Activated naive CD4-positive, alpha-beta T cell treated with anti-CD3 and anti-CD28 coated beads for 36 hours (primary cell): ENCODE measurements around the gene GSN. TPM values are rescaled to one million over a fixed set of nuclear protein-coding genes. Genes with fewer than 3 reads are reported as not detected.

Experiments used
- CTCF ChIA-PET: fragments of 350-600 bp; sonication (Branson Sonifier 250); formaldehyde crosslinking; loops from one replicate; lab custom pipeline; 2021; ENCODE audit warnings: antibody characterized with exemption; lab: Charles Lee
- DNase-seq: peaks from one replicate; pipeline ENCODE4 v3.0.0-alpha.2; 2020
- H3K27ac Mint-ChIP-seq: one replicate; pipeline ENCODE4 v1.8.0; 2021; ENCODE audit warnings: mild to moderate bottlenecking, mixed read lengths
- H3K27me3 Mint-ChIP-seq: one replicate; pipeline ENCODE4 v1.8.0; 2021; ENCODE audit warnings: low read depth, mixed read lengths
- H3K36me3 Mint-ChIP-seq: one replicate; pipeline ENCODE4 v1.8.0; 2021; ENCODE audit warnings: low read depth, mixed read lengths
- H3K4me1 Mint-ChIP-seq: one replicate; pipeline ENCODE4 v1.8.0; 2021; ENCODE audit warnings: low read depth, mixed read lengths
- H3K4me3 Mint-ChIP-seq: one replicate; pipeline ENCODE4 v1.8.0; 2021; ENCODE audit warnings: mild to moderate bottlenecking, moderate library complexity, mixed read lengths
- H3K9me3 Mint-ChIP-seq: one replicate; pipeline ENCODE4 v1.8.0; 2021; ENCODE audit warnings: mixed read lengths
- intact Hi-C: fragments of 100-400 bp; cut with micrococcal nuclease; formaldehyde crosslinking; loops from one replicate; pipeline ENCODE4 v1.15.1; 2023
- total RNA-seq, 2 experiments: library from RNA; stranded (reverse); gene quantifications; one replicate each; pipeline ENCODE4 v1.2.3, GENCODE V29; 2021

Gene GSN
- total RNA-seq, 2 experiments from 2014 or later, result 1.1 to 1.2 TPM

GRCh38 chr9:121266906-121267650, 884 bp upstream of the GSN start:
- Mint-ChIP-seq H3K27me3 (peaks cover 18% of the 10 kb centered on the region), H3K27ac (no peak overlapping the region), H3K36me3 (no peaks in the 10 kb centered on the region), H3K9me3 (no peaks in the 10 kb centered on the region), H3K4me1 (peaks cover 10% of the 10 kb centered on the region), H3K4me3 (peak overlapping the region; percentile 61)
- DNase-seq, result no peak
- CTCF ChIA-PET, result no interaction called here
- intact Hi-C loops, result no loop called here

DNA sequence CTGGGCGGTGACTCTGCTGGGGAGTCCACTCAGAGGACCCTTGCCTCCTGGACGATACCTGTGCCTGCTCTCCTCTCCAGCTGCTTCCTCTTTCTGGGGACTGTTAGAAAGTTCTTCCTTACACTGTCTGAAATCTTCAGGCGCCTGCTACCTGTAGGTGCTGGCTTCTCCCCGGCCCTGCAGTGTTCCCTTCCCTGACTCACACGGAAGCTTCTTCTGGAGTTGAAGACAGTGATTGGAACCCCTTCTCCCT, 562 bp downstream of the GSN start:
- Mint-ChIP-seq H3K27me3 (peaks cover 18% of the 10 kb centered on the region), H3K9me3 (no peaks in the 10 kb centered on the region), H3K27ac (no peak overlapping the region), H3K4me3 (peak overlapping the region; percentile 61), H3K36me3 (no peaks in the 10 kb centered on the region), H3K4me1 (peaks cover 10% of the 10 kb centered on the region)
- DNase-seq, result no peak
- CTCF ChIA-PET, result interaction anchor here (1.3 to 1.4 kb wide), 3 partner anchors 10 to 55 kb away, joined by 4 to 10 read pairs (median 6); no protein-coding TSS in a partner anchor
- intact Hi-C loops, result no loop called here

- Mint-ChIP-seq H3K27ac (no peak overlapping the region), H3K27me3 (peaks cover 18% of the 10 kb centered on the region), H3K36me3 (no peaks in the 10 kb centered on the region), H3K4me1 (peaks cover 10% of the 10 kb centered on the region), H3K4me3 (peak overlapping the region; percentile 61), H3K9me3 (no peaks in the 10 kb centered on the region)
- intact Hi-C loops, result no loop called here
- CTCF ChIA-PET, result interaction anchor here (1.3 to 2.9 kb wide), 5 partner anchors 9 to 56 kb away, joined by 3 to 11 read pairs (median 6); no protein-coding TSS in a partner anchor
- no peak for DNase-seq
Observed at GRCh38 chr9:121268851-121269641, 1.1 kb downstream of the GSN start.

DNA sequence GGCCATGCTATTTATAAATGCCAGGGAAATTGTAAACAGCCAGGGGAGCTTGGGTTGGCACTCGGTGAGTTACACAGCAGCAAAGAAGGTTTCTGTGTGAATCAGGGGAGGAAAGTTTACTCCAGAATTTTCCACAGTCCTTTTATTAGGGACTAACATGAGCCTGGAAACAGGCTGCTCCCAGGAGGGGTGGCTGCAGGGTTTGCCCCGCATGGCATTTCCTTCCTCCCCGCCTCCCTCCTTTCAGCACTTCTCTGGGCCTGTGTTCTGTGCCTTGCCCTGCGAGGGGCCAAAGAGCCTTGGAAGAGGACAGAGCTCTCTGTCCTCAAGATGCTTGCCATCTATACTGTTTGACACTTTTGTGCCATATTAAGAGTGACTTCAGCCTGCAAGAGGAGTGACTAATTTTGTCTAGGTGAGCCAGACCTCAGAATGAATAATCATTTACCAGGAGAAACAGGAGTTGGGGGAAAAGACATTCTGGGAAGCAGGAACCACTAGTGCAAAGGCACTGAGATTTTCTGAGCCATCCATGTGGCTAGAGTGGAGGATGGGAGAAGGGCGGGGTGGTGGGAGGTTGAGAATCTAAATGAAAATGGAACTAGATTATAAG, 1.8 kb downstream of the GSN start:
- no peak overlapping the region for H3K4me3 Mint-ChIP-seq
- intact Hi-C loops, result no loop called here

GRCh38 chr9:121271368-121272341, 3.7 kb downstream of the GSN start:
- peaks cover 18% of the 10 kb centered on the region for H3K27me3 Mint-ChIP-seq
- H3K9me3 Mint-ChIP-seq, result no peaks in the 10 kb centered on the region
- CTCF ChIA-PET, result interaction anchor here (2.9 kb wide), 1 partner anchor 59 kb away, joined by 11 read pairs; no protein-coding TSS in a partner anchor
- H3K4me3 Mint-ChIP-seq, result no peak overlapping the region
- DNase-seq, result no peak
- peaks cover 10% of the 10 kb centered on the region for H3K4me1 Mint-ChIP-seq
- H3K27ac Mint-ChIP-seq, result no peak overlapping the region
- intact Hi-C loops, result no loop called here
- no peaks in the 10 kb centered on the region for H3K36me3 Mint-ChIP-seq

More for the DNA sequence above, 1.8 kb downstream of the GSN start:
- Mint-ChIP-seq H3K36me3 (no peaks in the 10 kb centered on the region), H3K9me3 (no peaks in the 10 kb centered on the region), H3K27me3 (peaks cover 18% of the 10 kb centered on the region), H3K27ac (no peak overlapping the region), H3K4me1 (peaks cover 10% of the 10 kb centered on the region)
- CTCF ChIA-PET, result interaction anchor here (1.2 to 2.9 kb wide), 3 partner anchors 8 to 57 kb away, joined by 3 to 11 read pairs (median 5); no protein-coding TSS in a partner anchor
- no peak for DNase-seq

- CTCF ChIA-PET, result interaction anchor here (2.4 to 2.9 kb wide), 2 partner anchors 47 to 60 kb away, joined by 8 to 11 read pairs; no protein-coding TSS in a partner anchor
- intact Hi-C loops, result no loop called here
- peaks cover 10% of the 10 kb centered on the region for H3K4me1 Mint-ChIP-seq
Observed at GRCh38 chr9:121272401-121272948, 4.5 kb downstream of the GSN start.

GRCh38 chr9:121273064-121273775, 5.3 kb downstream of the GSN start:
- Mint-ChIP-seq H3K27me3 (peaks cover 11% of the 10 kb centered on the region), H3K27ac (no peak overlapping the region), H3K4me3 (no peak overlapping the region), H3K4me1 (peaks cover 7% of the 10 kb centered on the region), H3K9me3 (no peaks in the 10 kb centered on the region), H3K36me3 (no peaks in the 10 kb centered on the region)
- CTCF ChIA-PET, result interaction anchor here (2.4 kb wide), 1 partner anchor 47 kb away, joined by 8 read pairs; no protein-coding TSS in a partner anchor
- intact Hi-C loops, result no loop called here
- no peak for DNase-seq

More at GRCh38 chr9:121272401-121272948, 4.5 kb downstream of the GSN start:
- no peak for DNase-seq
- Mint-ChIP-seq H3K27ac (no peak overlapping the region), H3K36me3 (no peaks in the 10 kb centered on the region), H3K9me3 (no peaks in the 10 kb centered on the region), H3K27me3 (peaks cover 14% of the 10 kb centered on the region), H3K4me3 (no peak overlapping the region)

DNA sequence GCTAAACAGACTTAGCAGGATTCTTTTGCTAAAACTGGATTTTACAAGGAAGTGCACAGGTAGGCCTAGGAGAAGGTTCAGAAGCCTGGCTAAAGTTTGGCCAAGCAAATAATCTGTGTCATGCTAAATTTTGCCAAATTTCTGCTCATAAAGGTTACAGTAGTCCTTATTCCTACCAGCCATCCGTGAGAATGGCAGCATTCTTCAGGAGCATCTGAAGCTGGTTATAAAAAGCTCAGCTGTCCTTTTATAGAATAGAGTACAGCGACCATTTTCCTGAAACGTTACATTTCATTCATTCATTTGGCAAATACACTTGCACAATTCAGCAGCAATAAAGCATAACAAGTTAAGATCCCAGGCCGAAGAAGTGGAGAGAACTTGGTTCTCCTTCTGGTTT, 6.9 kb downstream of the GSN start:
- no peak for DNase-seq
- CTCF ChIA-PET, result interaction anchor here (1.2 to 2.4 kb wide), 3 partner anchors 45 to 124 kb away, joined by 4 to 8 read pairs (median 5); no protein-coding TSS in a partner anchor
- no peaks in the 10 kb centered on the region for H3K36me3 Mint-ChIP-seq
- no peak overlapping the region for H3K4me3 Mint-ChIP-seq
- H3K9me3 Mint-ChIP-seq, result no peaks in the 10 kb centered on the region
- H3K4me1 Mint-ChIP-seq, result peaks cover 3% of the 10 kb centered on the region
- intact Hi-C loops, result no loop called here
- H3K27ac Mint-ChIP-seq, result no peak overlapping the region
- H3K27me3 Mint-ChIP-seq, result peaks cover under 1% of the 10 kb centered on the region

DNA sequence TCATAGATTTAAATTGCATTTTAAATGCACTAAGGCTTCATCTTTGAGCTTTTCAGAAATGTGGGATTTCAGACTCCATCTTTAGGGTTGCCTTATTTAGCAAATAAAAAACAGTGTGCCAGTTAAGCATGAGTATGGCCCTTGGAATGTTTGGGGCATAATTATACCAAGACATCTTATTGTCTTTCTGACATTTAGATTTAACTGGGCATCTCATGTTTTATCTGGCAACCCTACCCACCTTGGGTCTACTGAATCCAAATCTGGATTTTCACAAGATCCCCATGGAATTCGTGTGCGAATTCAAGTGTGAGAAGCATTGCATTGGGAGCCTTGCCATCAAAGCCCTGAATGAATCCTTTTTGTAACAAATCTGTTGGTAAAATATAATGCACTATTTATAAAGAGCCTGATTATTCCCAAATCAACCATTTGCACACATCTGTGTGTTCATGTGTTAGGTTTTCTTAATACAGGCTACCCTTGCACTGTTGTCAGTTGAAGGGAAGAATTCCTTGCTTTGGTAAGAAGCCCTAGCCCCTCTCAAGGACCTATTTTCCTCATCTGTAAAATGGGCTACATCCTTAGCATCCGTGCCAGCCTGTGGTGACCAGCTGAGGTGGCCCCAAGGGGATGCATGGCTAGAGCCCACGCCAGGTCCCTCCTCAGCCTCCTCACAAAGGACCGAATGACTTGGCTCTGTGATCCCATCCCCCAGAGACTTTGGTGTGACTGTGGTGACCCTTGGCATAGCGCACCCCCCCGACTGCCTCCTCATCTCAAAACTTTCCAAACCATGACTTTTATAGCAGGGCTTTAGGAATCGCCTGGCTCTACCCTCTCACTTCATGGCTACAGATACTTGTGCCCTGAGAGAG, 8.1 kb downstream of the GSN start:
- H3K4me1 Mint-ChIP-seq, result peaks cover 3% of the 10 kb centered on the region
- no peaks in the 10 kb centered on the region for H3K36me3 Mint-ChIP-seq
- H3K27ac Mint-ChIP-seq, result no peak overlapping the region
- no peak for DNase-seq
- H3K27me3 Mint-ChIP-seq, result no peaks in the 10 kb centered on the region
- intact Hi-C loops, result no loop called here
- no peaks in the 10 kb centered on the region for H3K9me3 Mint-ChIP-seq
- CTCF ChIA-PET, result interaction anchor here (1.2 to 1.9 kb wide), 2 partner anchors 63 to 123 kb away, joined by 4 to 5 read pairs; no protein-coding TSS in a partner anchor
- no peak overlapping the region for H3K4me3 Mint-ChIP-seq

- H3K27me3 Mint-ChIP-seq, result no peaks in the 10 kb centered on the region
- H3K27ac Mint-ChIP-seq, result no peak overlapping the region
- H3K4me3 Mint-ChIP-seq, result no peak overlapping the region
- intact Hi-C loops, result no loop called here
- CTCF ChIA-PET, result interaction anchor here (0.6 to 2.3 kb wide), 7 partner anchors 8 to 602 kb away, joined by 3 to 23 read pairs (median 10); partner anchors contain the start of gene GSN
- no peaks in the 10 kb centered on the region for H3K9me3 Mint-ChIP-seq
- H3K36me3 Mint-ChIP-seq, result no peaks in the 10 kb centered on the region
- peaks cover 3% of the 10 kb centered on the region for H3K4me1 Mint-ChIP-seq
- no peak for DNase-seq
Observed at GRCh38 chr9:121277026-121277425, 9.1 kb downstream of the GSN start.
